HepG2 (cell line): ENCODE data around the gene FAM131A. TPM values are rescaled to one million over a fixed set of nuclear protein-coding genes. Genes with fewer than 3 reads are reported as not detected.

ENCODE experiments used
- ESRRA ChIP-seq: sonication (generic); formaldehyde crosslinking; IDR thresholded peaks from 2 replicates; pipeline ENCODE4 v1.5.1; 2020; ENCODE audit warnings: mild to moderate bottlenecking, low read depth, missing genetic modification reagents
- FLYWCH1 ChIP-seq: sonication (generic); formaldehyde crosslinking; IDR thresholded peaks from 2 replicates; pipeline ENCODE4 v1.8.1; 2023; ENCODE audit warnings: mild to moderate bottlenecking, missing genetic modification reagents
- IRF2 ChIP-seq: IDR thresholded peaks from 2 replicates; pipeline ENCODE4 v1.6.1; 2018; ENCODE audit warnings: missing genetic modification reagents, missing compliant biosample characterization
- NCOA1 ChIP-seq: sonication (generic); formaldehyde crosslinking; IDR thresholded peaks from 2 replicates; pipeline ENCODE4 v1.9.0; 2021; ENCODE audit warnings: missing genetic modification reagents
- SNRNP70 ChIP-seq: fragments of 200-400 bp; formaldehyde crosslinking; IDR thresholded peaks from 2 replicates; pipeline ENCODE4 v1.6.1; 2017; ENCODE audit warnings: mild to moderate bottlenecking, low read depth, low read length, moderate library complexity
- TCF7L2 ChIP-seq: IDR thresholded peaks from 2 replicates; pipeline ENCODE4 v1.6.1; 2011; ENCODE audit warnings: mild to moderate bottlenecking, low read depth, low read length, moderate library complexity
- TEAD3 ChIP-seq: optimal IDR thresholded peaks from 2 replicates; pipeline ENCODE3; 2016; ENCODE audit warnings: borderline replicate concordance
- XBP1 ChIP-seq: sonication (generic); formaldehyde crosslinking; IDR thresholded peaks from 2 replicates; pipeline ENCODE4 v1.5.0; 2020; ENCODE audit warnings: missing genetic modification reagents
- ZFP37 ChIP-seq: sonication (generic); formaldehyde crosslinking; IDR thresholded peaks from 2 replicates; pipeline ENCODE4 v1.4.0; 2020; ENCODE audit warnings: missing genetic modification reagents, borderline replicate concordance
- ZKSCAN5 ChIP-seq: sonication (generic); formaldehyde crosslinking; IDR thresholded peaks from 2 replicates; pipeline ENCODE4 v1.5.1; 2020; ENCODE audit warnings: mild to moderate bottlenecking, missing genetic modification reagents
- ZNF224 ChIP-seq: sonication (generic); formaldehyde crosslinking; IDR thresholded peaks from 2 replicates; pipeline ENCODE4 v1.5.0; 2020; ENCODE audit warnings: mild to moderate bottlenecking, missing genetic modification reagents
- ZNF253 ChIP-seq: sonication (generic); formaldehyde crosslinking; IDR thresholded peaks from 2 replicates; pipeline ENCODE4 v1.8.0; 2022; ENCODE audit warnings: mild to moderate bottlenecking, missing genetic modification reagents, borderline replicate concordance
- ZNF552 ChIP-seq: sonication (generic); formaldehyde crosslinking; IDR thresholded peaks from 2 replicates; pipeline ENCODE4 v1.9.0; 2022; ENCODE audit warnings: missing genetic modification reagents, mild to moderate bottlenecking, borderline replicate concordance
- ZNF816 ChIP-seq: sonication (generic); formaldehyde crosslinking; IDR thresholded peaks from 2 replicates; pipeline ENCODE4 v1.8.0; 2022; ENCODE audit warnings: missing genetic modification reagents, mild to moderate bottlenecking, borderline replicate concordance
- polyA plus RNA-seq, 8 experiments: library from polyadenylated mRNA; depleted of rRNA in 3 of 8; stranded (reverse) in 7 of 8; unstranded in 1 of 8; fragments of >200 nt; fragmentation: Illumina TruSeq in 4 of 8; extraction: Trizol in 4 of 8; gene quantifications; 2 replicates each; pipeline versions ENCODE4 v1.2.1 to v1.2.3, GENCODE V29; 2011 to 2016; ENCODE audit warnings: low read depth in 4 of 8, missing spikeins in 1 of 8, mixed read lengths in 1 of 8; ENCODE audit not compliant: insufficient read depth in 1 of 8
- total RNA-seq, 5 experiments: library from RNA; depleted of rRNA; stranded (reverse); fragments of >200 nt; fragmentation: Illumina TruSeq; extraction: Trizol; gene quantifications; 2 replicates each; pipeline ENCODE4 v1.2.3, GENCODE V29; 2016; ENCODE audit warnings: low read depth in 1 of 5
- TF ChIP-seq, protein P1 (sequence below): sonication (generic); formaldehyde crosslinking; IDR thresholded peaks from 2 replicates; pipeline ENCODE4 v1.5.1; 2020; ENCODE audit warnings: mild to moderate bottlenecking, missing genetic modification reagents, moderate library complexity
- TF ChIP-seq, protein P2 (sequence below): sonication (generic); formaldehyde crosslinking; IDR thresholded peaks from 2 replicates; pipeline ENCODE4 v1.5.0; 2020; ENCODE audit warnings: mild to moderate bottlenecking, missing genetic modification reagents, moderate library complexity
- TF ChIP-seq, protein P3 (sequence below): IDR thresholded peaks from 2 replicates; pipeline ENCODE4 v1.6.1; 2016
- TF ChIP-seq, protein P4 (sequence below): sonication (generic); formaldehyde crosslinking; IDR thresholded peaks from 2 replicates; pipeline ENCODE4 v1.5.0; 2020; ENCODE audit warnings: missing genetic modification reagents
- TF ChIP-seq, protein P5 (sequence below): IDR thresholded peaks from 2 replicates; pipeline ENCODE4 v1.6.1; 2016; ENCODE audit warnings: missing genetic modification reagents, missing compliant biosample characterization
- TF ChIP-seq, protein P6 (sequence below): fragments of 450-650 bp; IDR thresholded peaks from 2 replicates; pipeline ENCODE4 v1.6.1; 2016

Gene FAM131A
- total and polyA plus RNA-seq, 2 of the 13 experiments (the other 11 are each of a cell fraction or from before 2014, with no cell fraction given), result 9.2 to 9.3 TPM

DNA sequence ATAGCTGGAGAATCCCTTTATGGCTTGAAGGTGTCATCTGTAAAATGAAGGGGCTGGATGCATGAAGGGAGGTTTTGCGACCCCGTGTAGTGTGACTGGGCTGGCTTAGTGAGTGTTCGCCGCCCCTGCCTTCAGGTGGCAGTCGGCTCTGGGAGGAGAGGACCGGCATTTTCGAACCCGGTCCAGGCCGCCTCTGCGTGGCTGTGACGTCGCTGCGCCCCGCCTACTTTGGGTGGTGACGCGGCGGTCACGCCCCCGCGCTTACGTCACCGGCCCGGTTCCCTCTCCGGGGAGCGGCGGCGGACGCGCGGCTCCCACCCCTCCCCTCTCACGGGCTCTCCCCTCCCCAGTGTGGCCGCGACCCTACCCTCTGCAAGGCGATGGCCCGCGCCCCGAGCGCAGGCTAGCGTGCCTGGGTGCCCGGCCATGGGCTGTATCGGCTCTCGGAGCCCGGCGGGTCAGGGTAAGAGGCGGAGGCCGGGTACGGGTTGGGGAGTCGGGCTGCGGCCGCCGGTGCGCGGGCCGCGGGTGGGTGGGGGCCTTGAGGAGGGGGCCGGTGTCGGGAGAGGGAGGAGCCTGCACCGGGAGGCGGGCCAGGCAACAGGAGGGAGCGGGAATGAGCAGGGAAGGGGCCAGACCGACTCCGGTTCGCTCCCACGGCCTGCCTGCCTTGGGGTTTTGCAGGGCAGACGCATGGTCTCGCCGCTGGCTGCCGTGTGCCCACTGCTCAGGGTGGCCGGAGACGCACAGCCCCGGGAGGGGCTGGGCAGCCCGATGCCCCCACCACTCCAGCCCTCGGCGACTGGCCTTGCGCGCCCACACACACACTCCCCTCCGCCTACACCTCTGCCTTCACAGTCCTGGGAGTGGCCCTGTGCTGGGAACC lies 1.5 kb upstream of the FAM131A start (continued):
- TF ChIP-seq, protein P1, sequence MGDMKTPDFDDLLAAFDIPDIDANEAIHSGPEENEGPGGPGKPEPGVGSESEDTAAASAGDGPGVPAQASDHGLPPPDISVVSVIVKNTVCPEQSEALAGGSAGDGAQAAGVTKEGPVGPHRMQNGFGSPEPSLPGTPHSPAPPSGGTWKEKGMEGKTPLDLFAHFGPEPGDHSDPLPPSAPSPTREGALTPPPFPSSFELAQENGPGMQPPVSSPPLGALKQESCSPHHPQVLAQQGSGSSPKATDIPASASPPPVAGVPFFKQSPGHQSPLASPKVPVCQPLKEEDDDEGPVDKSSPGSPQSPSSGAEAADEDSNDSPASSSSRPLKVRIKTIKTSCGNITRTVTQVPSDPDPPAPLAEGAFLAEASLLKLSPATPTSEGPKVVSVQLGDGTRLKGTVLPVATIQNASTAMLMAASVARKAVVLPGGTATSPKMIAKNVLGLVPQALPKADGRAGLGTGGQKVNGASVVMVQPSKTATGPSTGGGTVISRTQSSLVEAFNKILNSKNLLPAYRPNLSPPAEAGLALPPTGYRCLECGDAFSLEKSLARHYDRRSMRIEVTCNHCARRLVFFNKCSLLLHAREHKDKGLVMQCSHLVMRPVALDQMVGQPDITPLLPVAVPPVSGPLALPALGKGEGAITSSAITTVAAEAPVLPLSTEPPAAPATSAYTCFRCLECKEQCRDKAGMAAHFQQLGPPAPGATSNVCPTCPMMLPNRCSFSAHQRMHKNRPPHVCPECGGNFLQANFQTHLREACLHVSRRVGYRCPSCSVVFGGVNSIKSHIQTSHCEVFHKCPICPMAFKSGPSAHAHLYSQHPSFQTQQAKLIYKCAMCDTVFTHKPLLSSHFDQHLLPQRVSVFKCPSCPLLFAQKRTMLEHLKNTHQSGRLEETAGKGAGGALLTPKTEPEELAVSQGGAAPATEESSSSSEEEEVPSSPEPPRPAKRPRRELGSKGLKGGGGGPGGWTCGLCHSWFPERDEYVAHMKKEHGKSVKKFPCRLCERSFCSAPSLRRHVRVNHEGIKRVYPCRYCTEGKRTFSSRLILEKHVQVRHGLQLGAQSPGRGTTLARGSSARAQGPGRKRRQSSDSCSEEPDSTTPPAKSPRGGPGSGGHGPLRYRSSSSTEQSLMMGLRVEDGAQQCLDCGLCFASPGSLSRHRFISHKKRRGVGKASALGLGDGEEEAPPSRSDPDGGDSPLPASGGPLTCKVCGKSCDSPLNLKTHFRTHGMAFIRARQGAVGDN (CRISPR knock-in tag), result peak; percentile 51
- TF ChIP-seq, protein P2, sequence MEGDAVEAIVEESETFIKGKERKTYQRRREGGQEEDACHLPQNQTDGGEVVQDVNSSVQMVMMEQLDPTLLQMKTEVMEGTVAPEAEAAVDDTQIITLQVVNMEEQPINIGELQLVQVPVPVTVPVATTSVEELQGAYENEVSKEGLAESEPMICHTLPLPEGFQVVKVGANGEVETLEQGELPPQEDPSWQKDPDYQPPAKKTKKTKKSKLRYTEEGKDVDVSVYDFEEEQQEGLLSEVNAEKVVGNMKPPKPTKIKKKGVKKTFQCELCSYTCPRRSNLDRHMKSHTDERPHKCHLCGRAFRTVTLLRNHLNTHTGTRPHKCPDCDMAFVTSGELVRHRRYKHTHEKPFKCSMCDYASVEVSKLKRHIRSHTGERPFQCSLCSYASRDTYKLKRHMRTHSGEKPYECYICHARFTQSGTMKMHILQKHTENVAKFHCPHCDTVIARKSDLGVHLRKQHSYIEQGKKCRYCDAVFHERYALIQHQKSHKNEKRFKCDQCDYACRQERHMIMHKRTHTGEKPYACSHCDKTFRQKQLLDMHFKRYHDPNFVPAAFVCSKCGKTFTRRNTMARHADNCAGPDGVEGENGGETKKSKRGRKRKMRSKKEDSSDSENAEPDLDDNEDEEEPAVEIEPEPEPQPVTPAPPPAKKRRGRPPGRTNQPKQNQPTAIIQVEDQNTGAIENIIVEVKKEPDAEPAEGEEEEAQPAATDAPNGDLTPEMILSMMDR (CRISPR knock-in tag), result peak; percentile 46
- TF ChIP-seq, protein P3, sequence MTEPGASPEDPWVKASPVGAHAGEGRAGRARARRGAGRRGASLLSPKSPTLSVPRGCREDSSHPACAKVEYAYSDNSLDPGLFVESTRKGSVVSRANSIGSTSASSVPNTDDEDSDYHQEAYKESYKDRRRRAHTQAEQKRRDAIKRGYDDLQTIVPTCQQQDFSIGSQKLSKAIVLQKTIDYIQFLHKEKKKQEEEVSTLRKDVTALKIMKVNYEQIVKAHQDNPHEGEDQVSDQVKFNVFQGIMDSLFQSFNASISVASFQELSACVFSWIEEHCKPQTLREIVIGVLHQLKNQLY (CRISPR knock-in tag), result 0 out of 2 replicates have a peak, but pooled peaks have one; percentile 23
- TF ChIP-seq TCF7L2 (no peak), ZNF816 (CRISPR knock-in tag) (peak; percentile 79; the same call in 1 of the 2 replicates), SNRNP70 (no peak), ZNF552 (CRISPR knock-in tag) (0 out of 2 replicates have a peak, but pooled peaks have one; percentile 67), TEAD3 (CRISPR knock-in tag) (no peak), ESRRA (0 out of 2 replicates have a peak, but pooled peaks have one; percentile 24), IRF2 (CRISPR knock-in tag) (peak; percentile 23; the same call in 1 of the 2 replicates), NCOA1 (no peak), XBP1 (CRISPR knock-in tag) (no peak), FLYWCH1 (CRISPR knock-in tag) (no peak), ZNF253 (0 out of 2 replicates have a peak, but pooled peaks have one; percentile 16), ZNF224 (CRISPR knock-in tag) (no peak), ZFP37 (CRISPR knock-in tag) (no peak; the same call in 1 of the 2 replicates), ZKSCAN5 (CRISPR knock-in tag) (no peak)
- TF ChIP-seq, protein P4, sequence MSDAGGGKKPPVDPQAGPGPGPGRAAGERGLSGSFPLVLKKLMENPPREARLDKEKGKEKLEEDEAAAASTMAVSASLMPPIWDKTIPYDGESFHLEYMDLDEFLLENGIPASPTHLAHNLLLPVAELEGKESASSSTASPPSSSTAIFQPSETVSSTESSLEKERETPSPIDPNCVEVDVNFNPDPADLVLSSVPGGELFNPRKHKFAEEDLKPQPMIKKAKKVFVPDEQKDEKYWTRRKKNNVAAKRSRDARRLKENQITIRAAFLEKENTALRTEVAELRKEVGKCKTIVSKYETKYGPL, result no peak
- TF ChIP-seq, protein P5, sequence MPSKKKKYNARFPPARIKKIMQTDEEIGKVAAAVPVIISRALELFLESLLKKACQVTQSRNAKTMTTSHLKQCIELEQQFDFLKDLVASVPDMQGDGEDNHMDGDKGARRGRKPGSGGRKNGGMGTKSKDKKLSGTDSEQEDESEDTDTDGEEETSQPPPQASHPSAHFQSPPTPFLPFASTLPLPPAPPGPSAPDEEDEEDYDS (CRISPR knock-in tag), result peak; percentile 59
- TF ChIP-seq, protein P6, sequence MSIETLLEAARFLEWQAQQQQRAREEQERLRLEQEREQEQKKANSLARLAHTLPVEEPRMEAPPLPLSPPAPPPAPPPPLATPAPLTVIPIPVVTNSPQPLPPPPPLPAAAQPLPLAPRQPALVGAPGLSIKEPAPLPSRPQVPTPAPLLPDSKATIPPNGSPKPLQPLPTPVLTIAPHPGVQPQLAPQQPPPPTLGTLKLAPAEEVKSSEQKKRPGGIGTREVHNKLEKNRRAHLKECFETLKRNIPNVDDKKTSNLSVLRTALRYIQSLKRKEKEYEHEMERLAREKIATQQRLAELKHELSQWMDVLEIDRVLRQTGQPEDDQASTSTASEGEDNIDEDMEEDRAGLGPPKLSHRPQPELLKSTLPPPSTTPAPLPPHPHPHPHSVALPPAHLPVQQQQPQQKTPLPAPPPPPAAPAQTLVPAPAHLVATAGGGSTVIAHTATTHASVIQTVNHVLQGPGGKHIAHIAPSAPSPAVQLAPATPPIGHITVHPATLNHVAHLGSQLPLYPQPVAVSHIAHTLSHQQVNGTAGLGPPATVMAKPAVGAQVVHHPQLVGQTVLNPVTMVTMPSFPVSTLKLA, result no peak
